Raji (cell line): ENCODE data around the gene RGS6.

ENCODE experiments used
- POLR2A ChIP-seq: IDR thresholded peaks from 2 replicates; pipeline ENCODE4 v1.6.1; 2011; ENCODE audit warnings: low read depth, low read length, control low read depth; ENCODE audit not compliant: insufficient read depth

The RGS6 gene

GRCh38 chr14:72466325-72466724 is 534.1 kb downstream of the RGS6 start:
- TF ChIP-seq POLR2A, result no peak

DNA sequence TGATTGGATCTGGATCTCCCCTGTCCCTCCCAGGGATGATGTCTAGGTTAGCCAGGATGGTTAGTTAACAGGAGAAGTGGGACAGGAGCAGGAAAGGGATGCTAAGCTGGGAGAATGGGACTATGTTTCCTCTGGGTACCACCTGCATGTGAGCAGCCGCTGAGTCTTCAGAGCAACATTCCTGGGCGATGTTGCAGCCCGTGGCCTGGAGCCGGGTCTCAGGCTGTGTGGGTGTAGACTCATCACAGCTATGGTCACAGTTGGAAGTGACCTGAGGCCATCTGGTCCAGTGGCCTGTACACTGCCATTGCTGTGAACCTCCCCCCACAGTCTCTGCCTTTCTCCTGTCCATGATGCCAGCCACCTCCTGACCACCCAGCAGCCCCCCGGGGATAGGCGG is 539.1 kb downstream of the RGS6 start:
- no peak for TF ChIP-seq POLR2A

DNA sequence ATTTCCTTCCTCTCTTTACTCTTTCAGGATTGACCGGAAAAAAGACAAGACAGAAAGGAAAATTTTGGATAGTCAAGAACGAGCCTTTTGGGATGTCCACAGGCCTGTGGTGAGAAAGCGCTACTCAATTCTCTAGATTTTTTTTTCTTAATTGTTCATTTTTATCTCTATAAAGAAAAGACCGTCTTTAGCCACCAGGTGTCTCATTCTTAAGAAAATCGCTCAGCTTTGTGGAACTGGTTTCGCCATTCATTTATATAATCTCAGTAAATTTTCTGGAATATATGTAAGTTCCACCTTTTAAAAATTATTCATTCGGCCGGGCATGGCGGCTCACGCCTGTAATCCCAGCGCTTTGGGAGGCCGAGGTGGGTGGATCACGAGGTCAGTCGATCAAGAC is 540.6 kb downstream of the RGS6 start:
- TF ChIP-seq POLR2A, result no peak

GRCh38 chr14:72476657-72477499 is 544.6 kb downstream of the RGS6 start:
- no peak for TF ChIP-seq POLR2A

- no peak for TF ChIP-seq POLR2A
These were observed 546.3 kb downstream of the RGS6 start for GRCh38 chr14:72478471-72478893.

DNA sequence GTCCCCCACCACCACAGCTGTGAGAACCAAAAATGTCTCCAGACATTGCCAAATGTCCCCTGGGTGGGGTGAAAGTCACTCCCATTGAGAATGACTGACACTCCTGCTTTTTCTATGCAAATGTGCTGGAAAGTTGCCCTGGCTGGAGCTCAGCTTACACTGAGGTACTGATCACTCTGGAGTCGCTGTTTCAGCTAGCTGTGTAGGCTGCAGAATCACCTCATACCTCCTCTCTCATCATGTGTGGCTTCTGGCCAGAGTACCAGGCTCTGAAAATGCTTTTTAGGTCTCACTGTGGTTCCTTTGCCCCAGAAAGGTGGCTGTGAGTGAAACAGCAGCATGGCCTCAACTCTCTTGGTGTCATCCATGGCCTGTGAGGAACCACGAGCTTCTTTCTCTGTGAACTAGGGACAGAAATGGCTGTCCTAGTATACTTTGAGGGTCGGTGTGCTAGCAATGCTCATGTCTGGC is 547.3 kb downstream of the RGS6 start:
- no peak for TF ChIP-seq POLR2A

GRCh38 chr14:72480464-72481243 is 548.4 kb downstream of the RGS6 start:
- TF ChIP-seq POLR2A, result no peak

DNA sequence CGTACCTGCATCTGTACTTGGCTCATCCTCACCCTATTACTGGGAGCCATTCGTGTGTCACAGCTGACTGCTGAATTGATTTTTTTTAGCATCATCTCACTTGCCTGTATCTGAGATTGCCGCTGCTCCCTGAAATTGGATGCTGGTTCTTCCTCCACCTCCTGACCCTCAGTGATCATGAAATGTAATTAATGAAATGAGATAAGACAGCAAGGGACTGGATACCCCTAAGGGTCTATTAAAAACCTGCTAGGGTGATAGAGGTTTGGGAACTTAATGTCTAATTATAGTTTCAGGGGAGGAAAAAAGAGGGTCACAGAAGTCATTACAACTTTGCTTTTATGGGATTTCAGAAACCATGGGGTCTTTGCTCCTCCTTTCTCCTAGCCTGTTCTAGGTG is 551.1 kb downstream of the RGS6 start:
- no peak for TF ChIP-seq POLR2A

GRCh38 chr14:72485695-72486094 is 553.5 kb downstream of the RGS6 start:
- TF ChIP-seq POLR2A, result no peak

DNA sequence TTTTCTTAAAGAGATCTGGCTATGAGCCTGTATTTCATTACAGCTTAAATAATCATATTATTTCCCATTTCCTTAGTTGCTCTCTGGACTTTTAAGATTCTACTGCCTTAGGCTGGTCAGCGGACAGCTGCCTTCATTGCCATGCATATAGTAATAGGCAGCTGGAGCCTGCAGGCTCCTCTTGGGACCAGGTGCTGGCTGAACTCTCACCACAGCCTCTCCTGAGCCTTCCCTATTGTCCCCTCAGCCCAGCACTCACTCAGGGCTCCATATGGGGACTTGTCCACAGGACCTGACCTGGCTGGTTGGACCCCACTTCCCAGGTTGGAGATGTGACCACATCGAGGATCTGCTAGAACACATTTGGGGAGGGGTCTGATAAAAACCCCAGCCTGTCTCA is 556.3 kb downstream of the RGS6 start:
- TF ChIP-seq POLR2A, result no peak

DNA sequence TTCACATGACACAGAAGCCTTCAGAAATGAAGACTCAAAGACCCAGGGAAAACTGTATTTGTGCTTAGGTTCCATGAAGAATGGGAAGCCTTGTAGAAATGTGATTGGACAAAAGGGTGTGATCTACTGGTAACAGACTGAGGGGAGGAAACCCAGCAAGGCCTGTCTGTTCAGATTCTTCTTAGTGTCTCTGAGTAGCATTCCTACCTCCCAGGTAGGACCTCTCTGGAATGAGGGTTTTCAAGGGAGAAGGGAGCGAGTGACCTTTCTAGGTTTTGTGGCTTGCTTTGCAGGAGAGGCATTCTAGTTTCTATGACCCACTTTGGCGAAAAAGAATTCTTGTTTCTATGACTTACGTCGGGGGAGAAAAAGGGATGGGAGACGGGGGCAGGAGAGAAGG is 560.0 kb downstream of the RGS6 start:
- TF ChIP-seq POLR2A, result no peak

- no peak for TF ChIP-seq POLR2A
These were observed 563.4 kb downstream of the RGS6 start for GRCh38 chr14:72495668-72496067.

- no peak for TF ChIP-seq POLR2A
These were observed 566.4 kb downstream of the RGS6 start for GRCh38 chr14:72498646-72499045.

DNA sequence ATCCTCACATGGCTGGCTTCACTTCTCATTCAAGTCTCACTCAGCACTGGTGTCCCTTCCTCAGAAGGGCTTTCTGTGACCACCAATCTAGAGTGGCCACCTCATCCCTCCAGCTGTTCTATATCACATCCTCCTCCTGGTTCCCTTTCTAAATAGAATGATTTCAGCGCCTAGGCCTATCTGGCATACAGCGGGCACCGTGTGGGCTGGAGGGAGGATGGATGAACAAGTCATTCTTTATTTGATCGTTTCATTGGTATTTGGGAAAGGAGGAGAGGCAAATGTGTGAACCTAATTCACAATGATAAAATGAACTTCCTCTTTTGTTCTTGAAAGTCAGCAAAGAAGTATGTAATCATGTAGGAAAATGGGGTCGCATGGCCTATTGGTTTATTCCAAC is 567.5 kb downstream of the RGS6 start:
- no peak for TF ChIP-seq POLR2A

DNA sequence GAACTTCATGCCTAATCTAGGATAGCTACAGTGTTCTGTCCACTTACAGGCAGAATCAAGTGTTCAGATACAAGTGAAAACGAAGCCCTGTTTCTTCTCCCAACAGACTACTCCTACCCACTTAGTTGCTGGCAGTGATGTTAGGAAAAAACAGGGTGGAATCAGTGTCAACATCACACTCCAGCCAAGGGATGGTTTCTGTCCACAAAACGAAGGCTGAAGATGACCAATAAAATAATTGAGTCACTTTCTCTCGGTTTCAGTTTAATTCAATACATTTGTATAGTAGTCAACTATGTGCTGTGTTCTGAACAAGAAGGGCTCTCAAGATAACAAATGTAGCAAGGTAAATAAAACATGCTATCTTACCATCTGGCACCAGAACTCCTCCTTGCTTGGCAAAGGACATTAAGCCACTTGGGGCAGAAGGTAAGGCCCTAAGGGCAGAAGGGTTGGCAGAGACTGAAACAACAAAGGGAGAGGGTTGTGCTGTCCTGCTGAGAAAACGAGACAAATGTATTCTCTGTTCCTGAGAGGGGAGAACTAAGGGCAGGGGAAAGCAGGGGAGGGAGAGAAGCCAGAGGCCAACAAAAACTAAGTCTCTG is 568.1 kb downstream of the RGS6 start:
- no peak for TF ChIP-seq POLR2A

- no peak for TF ChIP-seq POLR2A
These were observed 569.2 kb downstream of the RGS6 start for GRCh38 chr14:72501439-72501838.
